GM19193 (cell line): ENCODE measurements around the gene ADAP1.

ENCODE experiments used
- POLR2A ChIP-seq: IDR thresholded peaks from 4 replicates; pipeline ENCODE4 v1.6.1; 2011; ENCODE audit not compliant: insufficient read depth, insufficient read length; ENCODE audit errors: extremely low read depth

The ADAP1 gene

DNA sequence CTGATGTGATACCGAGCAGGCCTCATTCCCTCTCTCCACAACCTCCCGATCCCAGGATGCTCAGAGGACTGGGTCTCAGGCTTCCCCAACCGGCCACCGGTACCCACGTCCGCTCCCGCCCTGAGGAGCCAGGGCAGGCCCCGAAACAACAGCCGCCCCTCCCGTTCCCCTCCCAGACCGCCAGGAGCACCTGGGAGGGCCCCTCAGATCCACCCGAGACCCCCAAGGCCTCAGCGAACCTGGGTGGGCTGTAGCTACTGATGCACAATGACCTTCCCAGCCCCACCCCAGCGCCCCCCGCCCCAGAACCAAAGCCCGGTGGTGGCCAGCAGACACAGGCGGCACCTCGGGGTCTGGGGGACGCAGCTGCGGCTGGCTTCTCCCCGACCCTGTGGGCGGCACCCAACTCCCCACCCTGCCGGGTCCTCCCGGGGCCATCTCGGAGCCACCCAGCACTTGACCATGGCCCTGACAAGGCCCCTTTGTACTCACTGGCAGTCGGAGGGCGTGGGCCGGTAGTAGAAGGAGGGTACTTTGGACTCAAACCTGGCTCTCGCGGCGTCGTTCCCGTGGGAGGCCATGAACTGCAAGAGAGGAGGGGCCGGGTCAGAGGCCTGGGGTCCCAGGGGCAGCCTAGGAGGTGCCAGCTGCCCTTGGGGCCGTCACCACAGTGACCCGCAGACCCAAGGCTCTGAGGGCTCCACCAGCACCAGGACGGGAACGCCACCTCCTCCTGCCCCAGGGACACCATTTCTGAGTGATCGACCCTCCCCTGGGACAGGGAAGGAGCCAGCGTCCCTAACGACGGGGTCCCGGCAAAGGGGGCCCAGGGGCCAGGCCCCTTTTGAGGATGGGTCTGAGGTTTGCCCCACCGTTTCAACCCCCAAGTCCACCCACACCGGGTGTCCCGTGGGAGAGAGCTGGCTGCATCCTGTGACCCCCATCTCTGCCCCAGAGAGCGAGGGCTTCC lies 28.1 kb downstream of the ADAP1 start:
- no peak for TF ChIP-seq POLR2A

DNA sequence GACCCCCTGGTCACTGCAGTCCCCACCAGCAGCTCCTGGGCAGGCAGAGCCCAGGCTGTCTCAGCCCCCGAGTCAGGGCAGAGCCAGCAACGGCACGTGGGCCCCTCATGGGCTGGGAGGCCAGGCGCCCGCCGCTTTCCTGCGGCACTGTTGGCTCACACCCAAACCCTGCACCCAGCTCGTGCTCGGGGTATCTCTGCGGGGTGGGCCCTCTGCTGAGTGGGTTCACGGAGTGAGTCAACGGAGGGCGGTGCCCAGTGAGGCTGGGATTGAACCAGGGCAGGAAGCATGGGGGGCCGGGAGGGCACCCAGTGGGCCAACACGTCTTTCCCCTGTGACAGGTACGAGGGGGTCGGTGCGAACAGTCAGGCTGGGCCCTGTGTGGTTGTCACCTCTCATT lies 28.9 kb downstream of the ADAP1 start:
- peak; percentile 11 for TF ChIP-seq POLR2A

DNA sequence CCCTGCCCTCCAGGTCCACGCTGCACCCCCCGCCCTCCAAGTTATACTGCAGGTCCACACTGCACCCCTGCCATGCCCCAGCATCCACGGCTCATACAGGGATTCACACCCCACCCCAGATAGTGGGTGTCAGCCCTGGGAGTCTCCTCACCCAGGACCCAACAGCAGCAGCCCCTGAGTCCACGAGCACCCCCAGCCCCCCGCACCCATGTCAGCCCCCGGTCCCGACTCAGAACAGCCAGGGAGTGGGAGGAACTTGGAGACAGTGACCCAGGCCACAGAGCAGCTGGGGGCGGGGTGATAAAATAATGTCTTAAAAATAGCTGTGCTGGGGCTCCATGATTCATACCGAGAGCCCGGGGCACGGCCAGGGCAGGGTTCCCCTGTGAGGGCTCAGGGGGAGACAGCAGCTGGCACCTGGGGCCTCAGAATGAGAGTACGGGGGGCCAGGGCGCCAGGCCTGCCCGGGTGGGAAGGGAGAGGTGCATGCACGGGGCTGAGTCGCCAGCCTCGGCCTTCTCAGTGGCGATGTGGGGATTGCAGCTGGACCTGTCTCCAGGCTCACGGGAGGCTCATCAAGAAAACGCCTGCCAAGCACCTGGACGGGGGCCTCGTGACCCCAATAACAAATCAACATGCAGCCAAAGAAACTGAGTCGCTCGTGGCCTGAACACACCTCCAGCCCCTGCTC lies 29.8 kb downstream of the ADAP1 start:
- peak; percentile 46 for TF ChIP-seq POLR2A

DNA sequence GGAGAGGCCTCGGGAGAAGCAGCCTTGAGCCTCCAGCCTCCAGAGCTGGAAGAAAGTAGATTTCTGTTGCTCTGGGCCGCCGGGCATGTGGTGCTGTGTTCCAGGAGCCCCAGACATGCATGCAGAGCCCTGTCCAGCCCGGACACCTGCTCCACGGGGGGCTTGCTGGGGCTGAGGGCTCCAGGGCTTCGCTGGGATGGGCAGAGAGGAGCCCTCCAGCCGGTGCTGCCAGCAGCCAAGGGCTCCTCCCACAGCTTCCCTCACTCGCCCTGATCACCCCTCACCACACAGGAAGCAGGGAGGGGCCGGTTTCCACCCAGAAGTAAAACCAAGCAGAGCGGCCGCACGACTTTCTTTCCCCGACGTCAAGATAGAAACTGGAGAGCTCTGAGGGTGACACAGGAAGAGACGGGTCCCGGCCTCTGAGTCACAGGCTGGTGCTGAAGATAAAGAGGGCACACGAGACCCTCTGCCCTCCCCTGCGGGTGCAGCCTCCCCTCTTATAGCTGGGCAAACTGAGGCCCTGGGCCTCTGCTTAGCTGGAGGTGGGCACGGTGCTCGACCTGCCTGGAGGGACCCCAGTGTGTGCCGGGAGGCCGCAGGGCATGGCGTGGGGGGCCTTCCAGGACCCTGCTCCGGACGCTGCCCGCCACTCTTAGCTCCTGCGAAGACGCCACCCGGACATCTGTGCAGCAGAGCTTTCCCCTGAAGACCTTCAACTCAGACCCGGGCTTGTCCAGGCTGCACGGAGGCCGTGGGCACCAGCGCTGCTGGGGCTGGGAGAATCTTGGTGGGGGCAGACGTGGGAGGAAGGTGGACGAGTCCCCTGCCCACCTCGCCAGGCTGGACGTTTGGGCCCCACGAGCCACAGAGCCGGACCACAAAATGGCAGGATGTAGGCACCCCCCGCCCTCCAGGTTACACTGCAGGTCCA lies 31.1 kb downstream of the ADAP1 start:
- TF ChIP-seq POLR2A: peak; percentile 87

DNA sequence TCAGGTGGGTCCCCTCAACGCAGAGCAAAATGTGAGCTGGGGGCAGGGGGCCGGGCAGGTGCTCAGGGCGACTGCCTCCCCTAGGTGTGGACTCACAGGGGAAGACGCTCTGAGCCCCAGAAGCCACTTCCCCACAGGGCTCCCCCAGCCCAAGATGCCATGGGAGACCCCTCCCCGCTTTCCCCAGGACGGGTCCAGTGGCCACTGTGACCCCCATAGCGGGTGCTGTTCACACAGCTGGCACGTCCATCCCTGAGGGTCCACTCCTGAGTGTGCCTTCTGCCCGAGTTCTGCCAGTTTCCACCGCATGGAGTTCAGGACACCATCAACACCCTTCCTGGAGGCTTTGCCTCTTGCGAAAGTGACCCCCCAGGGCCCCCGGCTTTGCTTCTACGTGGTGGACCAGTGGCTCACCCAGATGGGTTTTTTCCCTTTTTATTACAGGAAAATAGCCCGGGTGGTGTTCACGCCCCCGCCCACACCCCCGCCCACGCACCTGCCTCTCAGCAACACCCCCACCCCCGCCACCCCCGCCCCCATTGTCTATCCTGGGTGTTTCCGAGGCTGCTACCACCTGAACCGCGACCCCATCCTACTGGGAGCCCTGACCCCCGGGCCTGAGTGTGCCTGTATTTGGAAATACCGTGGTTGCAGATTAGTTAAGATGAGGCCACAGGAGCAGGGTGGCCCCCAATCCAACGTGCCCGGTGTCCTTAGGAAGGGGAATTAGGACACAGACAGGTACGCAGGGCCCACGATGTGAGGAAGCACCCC lies 32.0 kb downstream of the ADAP1 start:
- TF ChIP-seq POLR2A: no peak

DNA sequence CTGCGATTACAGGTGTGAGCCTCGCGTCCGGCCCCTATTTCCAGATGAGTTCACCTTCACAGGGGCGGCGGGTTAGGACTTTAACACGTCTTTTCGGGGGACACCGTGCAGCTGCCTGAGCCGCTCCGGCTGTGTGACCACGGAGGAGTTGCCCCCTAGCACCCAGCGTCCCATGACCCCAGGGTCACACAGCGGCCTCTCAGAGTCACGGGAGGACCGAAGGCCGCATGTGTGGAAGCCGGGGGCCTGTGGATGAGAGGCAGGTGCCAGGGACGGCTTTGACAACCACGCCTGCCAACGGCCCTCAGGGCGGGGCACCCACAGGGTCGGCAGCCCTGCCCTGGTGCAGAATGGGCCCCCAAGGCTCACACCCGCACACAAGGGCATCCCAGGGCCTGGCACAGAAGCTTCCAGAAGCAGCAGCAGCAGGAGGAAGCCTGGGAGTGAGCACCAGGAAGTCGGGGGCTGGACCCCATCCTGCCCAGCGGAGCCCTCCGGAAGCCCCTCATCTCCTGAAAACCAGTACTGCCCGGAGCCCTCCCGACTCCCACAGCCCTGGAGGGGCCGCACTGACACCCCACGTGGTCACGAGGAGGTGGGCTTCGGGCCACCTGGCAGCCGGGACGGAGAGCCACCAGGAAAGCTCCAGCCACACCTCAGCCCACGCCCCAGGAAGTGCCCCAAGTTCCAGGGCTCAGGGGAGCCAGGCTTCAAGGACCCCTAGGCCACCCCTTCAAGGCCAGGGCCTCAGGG lies 32.7 kb downstream of the ADAP1 start:
- no peak for TF ChIP-seq POLR2A

DNA sequence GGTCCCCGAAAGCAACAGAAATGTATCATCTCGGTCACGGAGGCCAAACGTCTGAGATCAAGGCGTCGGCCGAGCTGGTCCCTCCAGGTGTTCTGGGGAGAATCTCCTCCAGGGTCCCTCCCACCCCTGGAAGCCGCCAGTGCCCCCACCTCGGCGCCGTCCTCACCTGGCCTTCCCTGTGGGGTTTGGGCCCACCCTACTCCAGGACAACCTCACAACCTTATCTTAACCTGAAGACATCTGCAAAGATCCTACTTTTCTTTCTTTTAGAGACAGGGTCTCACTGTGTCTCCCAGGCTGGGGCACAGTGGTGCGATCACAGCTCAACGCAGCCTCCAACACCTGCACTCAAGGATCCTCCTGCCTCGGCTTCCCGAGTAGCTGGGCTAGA lies 33.4 kb downstream of the ADAP1 start:
- TF ChIP-seq POLR2A: no peak

DNA sequence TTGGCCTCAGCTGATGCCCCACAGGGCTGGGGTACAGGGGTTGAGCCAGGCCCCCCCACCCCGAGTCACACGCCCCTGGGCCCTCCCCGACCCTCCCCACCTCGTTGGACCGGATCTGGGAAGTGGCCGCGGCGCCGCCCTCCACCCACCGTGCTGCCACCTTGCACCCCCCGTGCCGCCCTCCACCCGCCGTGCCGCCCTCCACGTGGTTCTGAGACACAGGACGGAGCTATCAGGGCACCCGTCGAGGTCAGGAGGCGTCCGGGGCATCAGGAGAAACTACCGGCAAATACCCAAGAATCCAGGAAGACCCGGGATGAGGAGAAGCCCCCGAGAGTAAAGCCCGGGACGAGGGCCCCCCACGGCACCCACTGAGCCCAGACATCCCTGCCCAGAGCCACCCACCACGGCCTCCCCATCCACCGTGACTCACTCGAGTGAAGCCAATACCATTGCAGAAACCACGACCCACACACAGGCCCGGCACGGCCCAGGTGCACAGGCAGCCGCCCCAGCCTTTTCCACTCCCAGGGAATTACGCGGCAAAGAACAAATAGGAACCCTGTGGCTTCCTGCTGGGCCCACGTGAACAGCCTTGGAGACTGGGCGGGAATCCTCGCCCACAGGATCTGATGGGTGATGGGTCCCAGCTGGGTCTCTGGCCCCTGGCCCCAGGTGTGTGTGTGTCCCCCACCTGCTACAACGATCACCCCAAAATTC lies 34.0 kb downstream of the ADAP1 start:
- TF ChIP-seq POLR2A: no peak

DNA sequence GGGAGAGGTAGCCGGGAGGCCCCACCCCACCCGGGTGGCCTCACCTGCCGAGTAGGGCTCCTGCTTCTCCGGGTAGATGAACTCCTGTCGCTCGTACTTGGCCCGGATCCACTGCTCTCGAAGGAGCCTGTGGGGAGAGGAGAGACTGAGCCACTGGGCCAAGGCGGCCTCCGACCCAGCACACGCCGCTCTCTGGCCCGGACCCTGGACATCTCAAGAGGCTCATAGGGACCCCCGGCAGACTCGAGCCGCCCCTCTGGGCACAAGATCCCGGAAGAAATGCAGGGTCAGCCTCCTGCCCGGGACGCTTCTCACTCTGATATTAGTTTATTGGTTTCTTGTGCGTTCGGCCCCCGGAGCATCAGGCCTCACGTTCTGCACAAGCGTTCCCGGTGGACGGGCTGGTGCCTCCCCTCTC lies 34.5 kb downstream of the ADAP1 start:
- TF ChIP-seq POLR2A: no peak

DNA sequence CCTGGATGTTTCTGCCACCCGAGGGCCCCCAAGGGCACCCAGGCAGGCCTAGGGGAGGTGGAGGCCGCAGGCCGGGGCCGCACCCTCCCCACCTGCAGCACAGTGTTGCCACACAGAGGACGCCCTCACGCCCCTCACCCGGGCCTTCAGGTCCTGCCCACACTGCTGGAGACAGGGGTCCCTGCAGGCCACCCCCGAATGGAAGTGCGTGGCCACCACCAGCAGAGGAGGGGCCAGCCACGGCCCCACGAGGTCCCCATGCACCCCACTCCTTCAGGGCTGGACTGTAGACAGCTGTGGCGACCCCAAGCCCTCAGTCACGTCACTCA lies 35.4 kb downstream of the ADAP1 start:
- TF ChIP-seq POLR2A: no peak

DNA sequence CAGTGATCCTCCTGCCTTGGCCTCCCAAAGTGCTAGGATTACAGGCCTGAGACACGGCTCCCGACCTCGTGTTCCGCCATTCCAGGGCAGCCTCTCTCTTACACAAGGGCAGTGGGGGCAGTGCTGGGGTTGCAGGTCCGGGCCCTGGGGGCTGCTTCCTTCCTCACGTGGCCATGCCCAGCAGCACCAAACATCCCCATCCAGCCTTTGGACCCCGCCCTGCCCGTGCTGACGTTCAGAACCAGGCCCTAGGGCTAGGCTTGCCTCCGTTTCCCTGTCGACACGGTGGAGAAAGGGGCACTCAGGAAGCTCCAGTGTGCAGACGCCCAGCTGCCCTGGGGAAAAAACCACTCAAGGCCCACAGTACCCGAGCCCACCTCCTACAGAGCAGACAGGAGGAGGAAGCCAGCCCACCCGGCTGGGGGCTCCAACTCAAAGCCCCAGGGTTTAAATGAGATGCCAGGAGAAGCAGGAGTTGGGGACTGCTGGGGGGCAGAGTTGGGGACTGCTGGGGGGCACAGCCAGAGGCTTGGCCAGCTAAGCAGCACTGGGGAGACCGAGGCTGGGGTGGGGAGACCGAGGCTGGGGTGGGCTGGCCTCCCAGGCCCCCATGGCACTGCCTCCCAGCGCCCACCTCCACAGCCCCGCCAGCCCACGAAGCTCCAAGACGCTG lies 35.9 kb downstream of the ADAP1 start:
- TF ChIP-seq POLR2A: no peak

DNA sequence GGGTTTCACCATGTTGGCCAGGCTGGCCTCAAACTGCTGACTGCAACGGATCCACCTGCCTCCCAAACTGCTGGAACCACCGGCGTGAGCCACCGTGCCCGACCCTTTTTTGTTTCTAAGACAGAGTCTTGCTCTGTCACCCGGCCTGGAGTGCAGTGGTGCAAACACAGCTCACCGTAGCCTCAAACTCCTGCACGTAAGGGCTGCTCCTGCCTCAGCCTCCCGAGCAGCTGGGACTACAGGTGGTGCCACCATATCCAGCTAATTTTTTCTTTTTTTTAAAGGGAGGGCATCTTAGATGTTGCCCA lies 36.4 kb downstream of the ADAP1 start:
- no peak for TF ChIP-seq POLR2A
